Measurements from ENCODE around the gene CACNG7. TPM values are rescaled to one million over a fixed set of nuclear protein-coding genes. Genes with fewer than 3 reads are reported as not detected.

Gene CACNG7
- total RNA-seq, 1 experiment from 2014 or later, result 22.7 TPM

- Histone ChIP-seq H3K9me3 (ENCODE audit: control insufficient read depth, low read depth, low read length) (no peaks in the 10 kb centered on the region), H4K91ac (ENCODE audit: insufficient read length, low read depth, low read length) (no peak overlapping the region), H3K79me2 (ENCODE audit: insufficient read depth, low read length) (no peaks in the 10 kb centered on the region), H2BK12ac (ENCODE audit: insufficient read length, low read depth, low read length) (no peak overlapping the region), H3K4me2 (ENCODE audit: insufficient read depth, insufficient read length, low read length) (no peak overlapping the region), H3K23me2 (ENCODE audit: insufficient read length, low read depth, low read length, poor library complexity, severe bottlenecking) (peaks cover 5% of the 10 kb centered on the region), H4K5ac (ENCODE audit: insufficient read length, low read depth, low read length) (no peak overlapping the region), H2AFZ (ENCODE audit: low read length) (no peak overlapping the region), H3K23ac (ENCODE audit: insufficient read length, low read depth, low read length) (no peak overlapping the region), H3K27me3 (ENCODE audit: insufficient read depth, low read length) (no peaks in the 10 kb centered on the region), H3K27ac (ENCODE audit: insufficient read length, low read depth, low read length) (no peak overlapping the region), H2BK5ac (ENCODE audit: insufficient read length, low read length) (no peak overlapping the region), H3K4me1 (ENCODE audit: insufficient read depth, low read length) (no peaks in the 10 kb centered on the region), H2BK120ac (ENCODE audit: low read depth, low read length, poor library complexity, severe bottlenecking) (no peak overlapping the region), H4K20me1 (ENCODE audit: control insufficient read depth, insufficient read depth, insufficient read length) (no peaks in the 10 kb centered on the region), H3K56ac (ENCODE audit: insufficient read length, low read depth, low read length) (no peak overlapping the region), H3K18ac (ENCODE audit: insufficient read length, low read depth, low read length) (no peak overlapping the region), H3K4ac (ENCODE audit: low read depth, low read length) (no peak overlapping the region), H2BK20ac (ENCODE audit: low read depth, low read length, poor library complexity, severe bottlenecking) (no peak overlapping the region), H4K8ac (replicated peaks; ENCODE audit: insufficient read length, low read depth, low read length) (no peak overlapping the region), H3K14ac (ENCODE audit: insufficient read depth, low read length) (no peak overlapping the region), H2BK15ac (ENCODE audit: low read depth, low read length) (no peak overlapping the region), H3K79me1 (ENCODE audit: insufficient read depth, low read depth, low read length, poor library complexity, severe bottlenecking) (no peaks in the 10 kb centered on the region), H2AK5ac (ENCODE audit: insufficient read length, low read length) (no peak overlapping the region), H3K9ac (ENCODE audit: extremely low read depth, insufficient read length, low read length) (no peak overlapping the region), H3T11ph (ENCODE audit: low read length) (no peak overlapping the region)
- H3K36me3 Mint-ChIP-seq (ENCODE audit: insufficient read depth in 1 of 3, low read depth in 3 of 3), result no peaks in the 10 kb centered on the region
- DNase-seq, result no peak
- H3K27ac Mint-ChIP-seq, result no peak overlapping the region; a peak in 1 of 7 replicates
- H3K27me3 Mint-ChIP-seq (ENCODE audit: low read depth), result peaks cover 21% of the 10 kb centered on the region
- peaks cover 4 to 19% of the 10 kb centered on the region in 2 experiments for H3K4me1 Mint-ChIP-seq
- H3K9me3 Mint-ChIP-seq, result no peaks in the 10 kb centered on the region; a peak in 1 of 5 replicates
- WGBS (ENCODE audit: extremely low coverage, insufficient read length, low lambda C conversion rate), result no CpG with 5 or more reads among the region's 6 CpGs
- TF ChIP-seq CTCF (conservative IDR thresholded peaks at IDR 0.05), result no peak
- peak overlapping the region in 1 of 2 experiments; percentile 5; a peak in 1 of 5 replicates for H3K4me3 Mint-ChIP-seq
These were observed 79.9 kb downstream of the CACNG7 start for GRCh38 chr19:53988981-53989380.
